Spleen (tissue), 7 donors: Measurements from ENCODE around the gene PVALEF.

ENCODE experiments used
- POLR2A ChIP-seq, 3 donors: fragments of 450-650 bp; IDR thresholded peaks; one replicate each; pipeline ENCODE4 v1.5.1; 2017; ENCODE audit warnings: antibody characterized with exemption in 3 of 3, mild to moderate bottlenecking in 1 of 3
- TF ChIP-seq, protein P1 (sequence below), 11 experiments: fragments of 200-600 bp in 7 of 11; fragments of 450-650 bp in 4 of 11; sonication (generic) in 4 of 11; IDR thresholded peaks in 8 of 11; conservative IDR thresholded peaks in 3 of 11; 1 replicate in 7 of 11; 2 replicates in 4 of 11; pipeline versions ENCODE4 v1.4.0 to v1.8.0; 2016 to 2021; ENCODE audit warnings: antibody characterized with exemption in 11 of 11, inconsistent platforms in 4 of 11, mild to moderate bottlenecking in 1 of 11
- donor health status: DM: no; HTN: no; CAD: no; lungs with moderate emphysema.
- donor health status: DM: no; HTN: no; CAD: no.
- donor health status: DM: no; HTN: no; CAD: no.

DNA sequence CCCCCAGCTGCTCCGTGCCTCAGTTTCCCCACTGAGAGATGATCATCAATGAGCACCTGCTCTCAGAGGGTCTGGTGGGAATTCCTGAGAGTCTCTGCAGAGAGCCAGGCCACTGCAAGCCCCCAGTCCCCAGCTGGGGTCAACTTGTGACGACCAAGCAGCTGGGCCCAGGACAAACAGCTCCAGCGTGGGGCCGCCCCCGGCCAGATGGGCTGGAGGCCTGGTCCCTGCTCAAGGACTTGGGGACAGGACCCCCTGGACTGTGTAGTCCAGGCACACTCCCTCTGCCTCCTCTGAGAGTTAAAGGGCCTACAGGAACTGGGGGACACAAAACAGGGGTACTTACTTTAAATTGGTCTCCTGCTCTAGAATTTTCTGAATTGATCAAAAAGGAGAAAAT is 17.3 kb downstream of the PVALEF start:
- TF ChIP-seq POLR2A (IDR thresholded peaks at IDR 0.05) = no peak
- TF ChIP-seq, protein P1, sequence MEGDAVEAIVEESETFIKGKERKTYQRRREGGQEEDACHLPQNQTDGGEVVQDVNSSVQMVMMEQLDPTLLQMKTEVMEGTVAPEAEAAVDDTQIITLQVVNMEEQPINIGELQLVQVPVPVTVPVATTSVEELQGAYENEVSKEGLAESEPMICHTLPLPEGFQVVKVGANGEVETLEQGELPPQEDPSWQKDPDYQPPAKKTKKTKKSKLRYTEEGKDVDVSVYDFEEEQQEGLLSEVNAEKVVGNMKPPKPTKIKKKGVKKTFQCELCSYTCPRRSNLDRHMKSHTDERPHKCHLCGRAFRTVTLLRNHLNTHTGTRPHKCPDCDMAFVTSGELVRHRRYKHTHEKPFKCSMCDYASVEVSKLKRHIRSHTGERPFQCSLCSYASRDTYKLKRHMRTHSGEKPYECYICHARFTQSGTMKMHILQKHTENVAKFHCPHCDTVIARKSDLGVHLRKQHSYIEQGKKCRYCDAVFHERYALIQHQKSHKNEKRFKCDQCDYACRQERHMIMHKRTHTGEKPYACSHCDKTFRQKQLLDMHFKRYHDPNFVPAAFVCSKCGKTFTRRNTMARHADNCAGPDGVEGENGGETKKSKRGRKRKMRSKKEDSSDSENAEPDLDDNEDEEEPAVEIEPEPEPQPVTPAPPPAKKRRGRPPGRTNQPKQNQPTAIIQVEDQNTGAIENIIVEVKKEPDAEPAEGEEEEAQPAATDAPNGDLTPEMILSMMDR (IDR thresholded peaks at IDR 0.05 in 8 of 11, conservative IDR thresholded peaks at IDR 0.05 in 3 of 11) = no peak
